SK-N-SH treated with all-trans-retinoic acid at 6 μM for 48 hours (cell line): Measurements from ENCODE around the gene ARHGAP22.

Experiments used
- ATAC-seq: fragments of 200-7000 bp; cut with Tn5 transposase; 3 replicates; pipeline ENCODE4 v1.9.1; 2020; ENCODE audit warnings: mild to moderate bottlenecking, moderate library complexity
- ARNTL ChIP-seq: fragments of 450-650 bp; formaldehyde crosslinking; IDR thresholded peaks from 2 replicates; pipeline ENCODE4 v1.5.0; 2020; ENCODE audit warnings: low read depth, mild to moderate bottlenecking, moderate library complexity, borderline replicate concordance
- BACH2 ChIP-seq: fragments of 250-450 bp; sonication (Bioruptor Pico); IDR thresholded peaks from 2 replicates; pipeline ENCODE4 v1.9.0; 2021; ENCODE audit warnings: mild to moderate bottlenecking, borderline replicate concordance
- CSRNP3 ChIP-seq: fragments of 250-450 bp; sonication (Bioruptor Pico); IDR thresholded peaks from 2 replicates; pipeline ENCODE4 v1.5.1; 2021; ENCODE audit warnings: mild to moderate bottlenecking, moderate library complexity
- ESRRG ChIP-seq: fragments of 250-450 bp; sonication (Bioruptor Pico); IDR thresholded peaks from 2 replicates; pipeline ENCODE4 v1.6.1; 2021; ENCODE audit warnings: mild to moderate bottlenecking
- GLIS3 ChIP-seq: fragments of 250-450 bp; sonication (Bioruptor Pico); IDR thresholded peaks from 2 replicates; pipeline ENCODE4 v1.5.0; 2020; ENCODE audit warnings: mild to moderate bottlenecking, moderate library complexity
- ISL1 ChIP-seq: fragments of 250-450 bp; sonication (Bioruptor Pico); IDR thresholded peaks from 2 replicates; pipeline ENCODE4 v2.1.2; 2022; ENCODE audit warnings: mild to moderate bottlenecking, moderate library complexity
- POU6F1 ChIP-seq: fragments of 250-450 bp; sonication (Bioruptor Pico); IDR thresholded peaks from 2 replicates; pipeline ENCODE4 v1.8.0; 2021; ENCODE audit warnings: low read depth, mild to moderate bottlenecking, moderate library complexity, borderline replicate concordance
- PPARA ChIP-seq: fragments of 250-450 bp; sonication (Bioruptor Pico); IDR thresholded peaks from 2 replicates; pipeline ENCODE4 v1.5.0; 2020; ENCODE audit warnings: mild to moderate bottlenecking, borderline replicate concordance
- RARB ChIP-seq: fragments of 250-450 bp; sonication (Bioruptor Pico); IDR thresholded peaks from 2 replicates; pipeline ENCODE4 v1.8.0; 2021; ENCODE audit warnings: mild to moderate bottlenecking, moderate library complexity
- SNAI2 ChIP-seq: fragments of 250-450 bp; sonication (Bioruptor Pico); IDR thresholded peaks from 2 replicates; pipeline ENCODE4 v1.5.0; 2020; ENCODE audit warnings: mild to moderate bottlenecking, moderate library complexity
- TCF4 ChIP-seq: fragments of 250-450 bp; sonication (Bioruptor Pico); IDR thresholded peaks from 2 replicates; pipeline ENCODE4 v1.8.0; 2021; ENCODE audit warnings: mild to moderate bottlenecking, moderate library complexity, borderline replicate concordance
- TOX ChIP-seq: fragments of 250-450 bp; sonication (Bioruptor Pico); IDR thresholded peaks from 2 replicates; pipeline ENCODE4 v1.8.0; 2021; ENCODE audit warnings: mild to moderate bottlenecking, moderate library complexity, borderline replicate concordance
- ZC3H10 ChIP-seq: fragments of 250-450 bp; sonication (Bioruptor Pico); IDR thresholded peaks from 2 replicates; pipeline ENCODE4 v1.5.1; 2021; ENCODE audit warnings: mild to moderate bottlenecking, moderate library complexity
- ZFP3 ChIP-seq: fragments of 250-450 bp; sonication (Bioruptor Pico); IDR thresholded peaks from 2 replicates; pipeline ENCODE4 v1.5.0; 2020; ENCODE audit warnings: mild to moderate bottlenecking, moderate library complexity
- ZFP30 ChIP-seq: fragments of 450-650 bp; formaldehyde crosslinking; IDR thresholded peaks from 2 replicates; pipeline ENCODE4 v1.5.0; 2022; ENCODE audit warnings: mild to moderate bottlenecking, moderate library complexity
- ZNF565 ChIP-seq: fragments of 450-650 bp; formaldehyde crosslinking; conservative IDR thresholded peaks from 2 replicates; pipeline ENCODE4 v1.5.0; 2020; ENCODE audit warnings: low read depth, mild to moderate bottlenecking, moderate library complexity
- ZNF70 ChIP-seq: fragments of 450-650 bp; formaldehyde crosslinking; IDR thresholded peaks from 2 replicates; pipeline ENCODE4 v1.5.0; 2020; ENCODE audit warnings: mild to moderate bottlenecking, moderate library complexity
- ZNF8 ChIP-seq: fragments of 450-650 bp; formaldehyde crosslinking; IDR thresholded peaks from 2 replicates; pipeline ENCODE4 v1.5.0; 2020; ENCODE audit warnings: mild to moderate bottlenecking, moderate library complexity
- TF ChIP-seq, protein P1 (sequence below): fragments of 250-450 bp; sonication (Bioruptor Pico); IDR thresholded peaks from 2 replicates; pipeline ENCODE4 v1.5.0; 2020; ENCODE audit warnings: mild to moderate bottlenecking, moderate library complexity
- TF ChIP-seq, protein P2 (sequence below): fragments of 250-450 bp; sonication (Bioruptor Pico); IDR thresholded peaks from 2 replicates; pipeline ENCODE4 v1.5.1; 2020; ENCODE audit warnings: low read depth, mild to moderate bottlenecking, moderate library complexity

Gene ARHGAP22

DNA sequence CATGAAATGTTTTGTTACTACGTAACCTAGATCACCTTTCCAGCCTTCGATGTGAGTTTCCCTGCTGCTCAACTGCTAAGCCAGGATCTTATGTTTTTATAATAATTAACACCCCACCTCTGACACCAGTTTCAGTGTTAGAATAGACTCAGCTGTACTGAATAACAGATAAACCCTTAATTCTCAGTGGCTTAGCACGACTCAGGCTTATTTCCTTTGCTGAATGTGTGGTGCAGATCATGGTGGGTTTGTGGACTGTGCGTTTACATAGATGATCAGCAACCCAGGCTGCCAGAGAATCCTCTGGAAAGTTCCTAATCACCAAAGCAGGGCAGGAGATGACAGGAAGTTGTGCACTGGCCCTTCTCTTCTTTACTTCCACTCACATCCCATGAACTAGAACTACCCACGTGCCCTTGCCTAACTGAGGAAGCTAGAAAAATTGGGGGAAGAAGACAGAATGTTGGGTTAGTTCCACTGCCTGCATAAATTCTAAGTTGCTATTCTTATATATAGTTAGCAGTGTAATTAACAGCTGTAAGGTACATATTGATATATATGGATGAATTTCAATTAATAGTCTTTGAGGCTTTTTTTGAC, 186.6 kb downstream of the ARHGAP22 start:
- no peak for TF ChIP-seq ZFP3
- TF ChIP-seq, protein P1, sequence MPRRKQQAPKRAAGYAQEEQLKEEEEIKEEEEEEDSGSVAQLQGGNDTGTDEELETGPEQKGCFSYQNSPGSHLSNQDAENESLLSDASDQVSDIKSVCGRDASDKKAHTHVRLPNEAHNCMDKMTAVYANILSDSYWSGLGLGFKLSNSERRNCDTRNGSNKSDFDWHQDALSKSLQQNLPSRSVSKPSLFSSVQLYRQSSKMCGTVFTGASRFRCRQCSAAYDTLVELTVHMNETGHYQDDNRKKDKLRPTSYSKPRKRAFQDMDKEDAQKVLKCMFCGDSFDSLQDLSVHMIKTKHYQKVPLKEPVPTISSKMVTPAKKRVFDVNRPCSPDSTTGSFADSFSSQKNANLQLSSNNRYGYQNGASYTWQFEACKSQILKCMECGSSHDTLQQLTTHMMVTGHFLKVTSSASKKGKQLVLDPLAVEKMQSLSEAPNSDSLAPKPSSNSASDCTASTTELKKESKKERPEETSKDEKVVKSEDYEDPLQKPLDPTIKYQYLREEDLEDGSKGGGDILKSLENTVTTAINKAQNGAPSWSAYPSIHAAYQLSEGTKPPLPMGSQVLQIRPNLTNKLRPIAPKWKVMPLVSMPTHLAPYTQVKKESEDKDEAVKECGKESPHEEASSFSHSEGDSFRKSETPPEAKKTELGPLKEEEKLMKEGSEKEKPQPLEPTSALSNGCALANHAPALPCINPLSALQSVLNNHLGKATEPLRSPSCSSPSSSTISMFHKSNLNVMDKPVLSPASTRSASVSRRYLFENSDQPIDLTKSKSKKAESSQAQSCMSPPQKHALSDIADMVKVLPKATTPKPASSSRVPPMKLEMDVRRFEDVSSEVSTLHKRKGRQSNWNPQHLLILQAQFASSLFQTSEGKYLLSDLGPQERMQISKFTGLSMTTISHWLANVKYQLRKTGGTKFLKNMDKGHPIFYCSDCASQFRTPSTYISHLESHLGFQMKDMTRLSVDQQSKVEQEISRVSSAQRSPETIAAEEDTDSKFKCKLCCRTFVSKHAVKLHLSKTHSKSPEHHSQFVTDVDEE (CRISPR knock-in tag): no peak
- no peak for TF ChIP-seq TCF4 (CRISPR knock-in tag)
- TF ChIP-seq ZNF565 (CRISPR knock-in tag): no peak
- TF ChIP-seq ARNTL: no peak
- TF ChIP-seq ZFP30 (CRISPR knock-in tag): no peak
- no peak for TF ChIP-seq GLIS3 (CRISPR knock-in tag)
- TF ChIP-seq TOX (CRISPR knock-in tag): no peak
- TF ChIP-seq ZC3H10: no peak
- TF ChIP-seq POU6F1 (CRISPR knock-in tag): no peak
- no peak for TF ChIP-seq ESRRG (CRISPR knock-in tag)
- TF ChIP-seq PPARA (CRISPR knock-in tag): no peak
- no peak for TF ChIP-seq ZNF8 (CRISPR knock-in tag)
- ATAC-seq: no peak

- no peak for ATAC-seq
- TF ChIP-seq SNAI2 (CRISPR knock-in tag) (no peak), BACH2 (CRISPR knock-in tag) (no peak), CSRNP3 (CRISPR knock-in tag) (no peak), ESRRG (CRISPR knock-in tag) (no peak), ZNF70 (CRISPR knock-in tag) (no peak), RARB (CRISPR knock-in tag) (no peak), ZFP30 (CRISPR knock-in tag) (no peak), ZNF8 (CRISPR knock-in tag) (no peak), ISL1 (CRISPR knock-in tag) (no peak)
- TF ChIP-seq, protein P1 (CRISPR knock-in tag): no peak
These were observed 187.5 kb downstream of the ARHGAP22 start for GRCh38 chr10:48417374-48417773.

- ATAC-seq: peak; percentile 35; the same call in 1 of the 3 replicates
- TF ChIP-seq ZC3H10: no peak
- TF ChIP-seq ZFP30 (CRISPR knock-in tag): no peak
- TF ChIP-seq, protein P2, sequence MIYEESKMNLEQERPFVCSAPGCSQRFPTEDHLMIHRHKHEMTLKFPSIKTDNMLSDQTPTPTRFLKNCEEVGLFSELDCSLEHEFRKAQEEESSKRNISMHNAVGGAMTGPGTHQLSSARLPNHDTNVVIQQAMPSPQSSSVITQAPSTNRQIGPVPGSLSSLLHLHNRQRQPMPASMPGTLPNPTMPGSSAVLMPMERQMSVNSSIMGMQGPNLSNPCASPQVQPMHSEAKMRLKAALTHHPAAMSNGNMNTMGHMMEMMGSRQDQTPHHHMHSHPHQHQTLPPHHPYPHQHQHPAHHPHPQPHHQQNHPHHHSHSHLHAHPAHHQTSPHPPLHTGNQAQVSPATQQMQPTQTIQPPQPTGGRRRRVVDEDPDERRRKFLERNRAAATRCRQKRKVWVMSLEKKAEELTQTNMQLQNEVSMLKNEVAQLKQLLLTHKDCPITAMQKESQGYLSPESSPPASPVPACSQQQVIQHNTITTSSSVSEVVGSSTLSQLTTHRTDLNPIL (CRISPR knock-in tag): no peak
- no peak for TF ChIP-seq POU6F1 (CRISPR knock-in tag)
- no peak for TF ChIP-seq TCF4 (CRISPR knock-in tag)
- no peak for TF ChIP-seq ESRRG (CRISPR knock-in tag)
- TF ChIP-seq PPARA (CRISPR knock-in tag): no peak
- no peak for TF ChIP-seq BACH2 (CRISPR knock-in tag)
- TF ChIP-seq ARNTL: no peak
- TF ChIP-seq, protein P1 (CRISPR knock-in tag): no peak
- TF ChIP-seq ZFP3: no peak
These were observed 188.2 kb downstream of the ARHGAP22 start for GRCh38 chr10:48416584-48417232.
